Kasumi-1 (cell line): ENCODE data around the gene ZNF326.
"Not testable (repeated sequence)": the region's sequence is repeated elsewhere in the genome, so short reads cannot be mapped to it uniquely, and the experiment has no call there.

Experiments
- DNase-seq, 2 experiments: peaks; one replicate each; lab custom pipeline; 2025; lab: John Stamatoyannopoulos, UW

The ZNF326 gene

DNA sequence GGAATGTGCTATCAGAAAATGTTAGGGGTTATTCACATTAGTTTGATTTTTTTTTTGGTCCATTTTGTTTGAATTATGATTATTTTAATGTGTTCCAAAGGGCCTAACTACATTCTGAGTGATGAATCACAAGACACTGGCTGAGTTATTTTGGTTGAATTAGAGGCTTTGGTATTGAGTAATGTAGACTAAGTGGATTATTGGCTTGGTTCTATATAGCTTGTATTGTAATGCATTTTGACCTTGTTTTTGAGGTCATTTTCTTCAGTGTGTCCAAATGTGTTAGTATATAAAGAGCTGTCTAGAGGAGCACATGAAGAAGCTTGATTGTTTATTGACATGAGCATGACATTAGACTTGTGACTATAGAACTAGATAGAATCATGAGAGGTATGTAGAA, 3.4 kb downstream of the ZNF326 start:
- no peak for DNase-seq

DNA sequence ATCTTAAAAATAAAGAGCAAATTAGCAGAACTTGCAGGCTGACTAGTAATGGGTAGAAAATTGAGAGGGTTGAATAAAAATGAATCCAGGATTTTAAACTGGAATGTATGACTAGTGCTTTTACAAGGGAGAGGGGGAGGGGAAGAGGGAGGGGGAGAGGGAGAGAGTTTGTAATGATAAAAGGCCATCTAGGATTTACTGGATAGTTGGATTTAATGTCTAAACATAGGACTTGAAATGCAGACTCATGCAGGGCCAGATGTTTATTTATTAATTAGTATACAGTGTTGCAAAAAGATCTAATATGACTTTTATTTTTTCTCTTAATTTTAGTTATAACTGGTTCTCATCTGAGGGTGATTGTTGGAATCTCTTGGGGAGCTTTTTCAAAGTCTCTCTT, 4.3 kb downstream of the ZNF326 start:
- no peak for DNase-seq

DNA sequence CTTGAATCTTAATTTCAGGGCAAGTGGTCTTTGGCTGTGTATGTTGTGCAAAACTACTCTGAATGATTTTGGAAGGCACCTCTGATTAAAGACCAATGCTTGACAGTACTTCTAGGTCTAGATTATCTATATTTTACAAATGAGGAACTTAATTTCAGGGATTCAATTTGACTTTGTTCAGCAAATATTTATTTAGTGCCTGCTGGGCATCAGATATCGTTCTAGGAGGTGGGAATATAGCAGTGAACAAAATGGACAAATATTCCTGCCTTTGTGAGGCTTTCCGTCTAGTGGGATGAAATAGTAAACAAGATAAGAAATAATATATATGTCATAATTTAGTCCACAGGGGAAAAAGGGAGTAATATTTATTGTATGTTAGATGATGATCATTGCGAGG, 4.7 kb downstream of the ZNF326 start:
- no peak for DNase-seq

DNA sequence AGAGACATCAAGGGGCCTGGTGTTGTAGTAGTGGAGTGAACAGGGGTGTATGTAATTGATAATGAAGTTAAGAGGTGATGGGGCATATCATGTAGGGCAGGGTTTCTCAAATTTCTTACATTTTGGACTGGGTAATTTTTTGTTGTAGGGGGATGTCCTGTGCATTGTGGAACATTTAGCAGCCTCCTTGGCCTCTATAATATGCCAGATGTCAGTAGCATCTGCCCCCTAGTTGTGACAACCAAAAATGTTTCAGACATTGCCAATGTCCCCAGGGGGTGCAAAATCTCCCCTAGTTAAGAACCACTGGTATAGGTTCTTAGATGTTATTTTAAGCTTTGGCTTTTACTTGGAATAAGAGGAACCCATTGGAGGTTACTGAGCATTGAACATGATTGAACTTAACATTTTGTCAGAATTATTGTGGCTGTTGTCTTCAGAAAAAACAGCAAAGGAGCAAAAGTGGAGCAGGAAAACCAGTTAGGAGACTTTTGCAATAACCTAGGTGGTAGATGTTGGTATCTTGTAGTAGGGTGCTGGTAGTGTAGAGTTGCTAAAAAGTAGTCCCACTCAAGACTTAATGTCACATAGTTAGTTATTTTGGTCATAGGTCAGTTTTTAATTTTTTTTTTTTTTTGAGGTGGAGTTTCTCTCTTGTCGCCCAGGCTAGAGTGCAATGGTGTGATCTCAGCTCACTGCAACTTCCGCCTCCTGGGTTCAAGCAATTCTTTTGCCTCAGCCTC, 6.2 kb downstream of the ZNF326 start:
- DNase-seq, result peak; percentile 22 to 23

DNA sequence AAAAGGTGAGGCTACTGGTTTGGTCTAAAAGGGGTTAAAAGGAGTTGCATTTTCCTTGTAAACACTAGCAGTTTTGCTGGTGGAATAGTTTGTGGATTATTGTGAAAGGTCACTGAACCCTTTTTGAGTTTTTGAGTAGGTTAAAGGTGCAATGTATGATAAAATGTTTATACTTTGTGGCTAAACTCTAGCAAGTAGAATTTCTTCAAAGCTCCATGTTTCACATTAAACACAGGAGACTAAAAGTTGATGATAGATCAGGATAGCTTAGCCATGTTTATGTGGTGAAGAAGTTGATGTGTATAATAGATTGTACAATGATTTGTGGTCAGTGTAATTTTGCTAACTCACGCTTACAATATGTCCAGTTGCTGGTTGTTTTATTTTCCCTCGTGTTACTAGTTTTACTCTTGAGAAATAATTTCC, 13.1 kb downstream of the ZNF326 start:
- no peak for DNase-seq

DNA sequence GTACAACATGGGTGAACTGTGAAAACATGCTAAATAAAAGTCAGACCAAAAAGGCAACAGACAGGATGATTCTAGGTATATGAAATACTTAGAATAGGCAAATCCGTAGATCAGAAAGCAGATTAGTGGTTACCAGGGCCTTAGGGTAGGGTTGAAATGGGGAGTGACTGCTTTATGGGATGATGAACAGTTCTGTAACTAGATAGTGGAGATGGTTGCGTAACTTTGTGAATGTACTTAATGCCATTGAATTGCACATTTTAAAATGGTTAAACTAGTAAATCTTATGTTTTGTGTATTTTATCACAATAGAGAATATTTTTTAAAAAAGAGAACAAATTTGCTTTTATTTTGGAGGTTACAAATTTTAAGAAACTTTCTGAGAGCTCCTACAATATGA, 17.4 kb downstream of the ZNF326 start:
- no peak for DNase-seq

DNA sequence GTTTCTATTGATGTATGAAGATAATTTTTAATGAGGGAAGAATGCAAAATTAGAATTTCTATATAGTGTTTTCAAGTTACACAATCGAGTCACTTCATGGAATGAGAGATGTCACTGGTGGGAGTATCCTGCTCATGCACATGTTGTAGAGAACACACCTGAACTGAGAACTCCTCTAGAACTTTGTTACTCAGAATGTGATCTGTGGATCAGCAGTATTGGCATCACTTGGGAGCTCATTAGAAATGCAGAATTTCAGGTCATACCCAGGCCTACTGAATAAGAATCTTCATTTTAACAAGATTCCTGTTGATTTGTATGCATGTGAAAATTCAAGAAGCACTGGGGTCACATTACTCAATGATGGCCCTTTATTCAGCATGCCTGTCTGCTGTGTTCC, 28.8 kb downstream of the ZNF326 start:
- DNase-seq, result no peak

DNA sequence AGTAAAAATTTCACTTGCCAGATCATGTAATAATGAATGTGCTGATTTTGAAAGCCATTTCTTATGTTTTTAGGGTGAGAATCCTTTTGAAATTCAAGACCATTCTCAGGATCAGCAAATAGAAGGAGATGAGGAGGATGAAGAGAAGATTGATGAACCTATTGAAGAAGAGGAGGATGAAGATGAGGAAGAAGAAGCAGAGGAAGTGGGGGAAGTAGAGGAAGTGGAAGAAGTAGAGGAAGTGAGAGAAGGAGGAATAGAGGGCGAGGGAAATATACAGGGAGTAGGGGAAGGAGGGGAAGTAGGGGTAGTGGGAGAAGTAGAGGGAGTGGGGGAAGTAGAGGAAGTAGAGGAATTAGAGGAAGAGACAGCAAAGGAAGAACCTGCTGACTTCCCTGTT, 32.4 kb downstream of the ZNF326 start:
- DNase-seq, result no peak

DNA sequence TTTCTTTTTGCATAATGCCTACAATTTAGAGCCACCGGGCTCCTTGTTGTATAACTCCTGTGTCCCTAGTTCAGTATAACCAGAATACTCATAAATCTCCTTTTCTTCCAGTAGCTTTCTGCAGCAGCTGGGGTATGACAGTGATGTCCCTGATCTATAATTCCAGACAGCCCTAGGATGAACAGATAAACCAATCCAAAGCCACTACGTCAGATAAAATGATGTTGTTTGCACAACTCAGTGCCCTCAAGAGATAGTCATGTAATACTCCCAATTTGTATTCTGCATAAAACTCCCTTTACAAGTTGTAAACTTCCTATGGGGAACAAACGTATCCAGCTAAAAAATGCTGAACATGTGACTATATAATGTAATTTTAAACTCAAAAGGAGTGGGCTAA, 44.7 kb downstream of the ZNF326 start:
- no peak for DNase-seq

DNA sequence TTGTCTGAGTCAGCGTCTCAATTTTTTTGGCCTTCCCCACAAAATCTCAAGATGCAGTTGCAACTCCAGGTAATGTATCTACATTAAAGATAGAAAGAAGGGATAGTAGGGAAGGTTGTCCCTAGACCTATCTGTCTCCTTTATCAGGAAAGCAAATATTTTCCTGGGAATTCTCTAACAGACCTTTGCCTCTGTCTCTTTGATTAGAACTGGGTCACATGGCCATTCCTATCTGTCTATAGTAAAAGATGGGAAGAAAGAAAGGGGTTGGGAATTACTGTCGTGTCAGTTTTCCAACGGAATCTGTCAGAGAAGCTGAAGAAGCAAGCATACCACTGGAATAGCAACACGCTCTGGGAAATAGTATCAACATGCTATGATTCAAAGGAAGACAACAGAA, 48.7 kb downstream of the ZNF326 start:
- DNase-seq, result no peak

DNA sequence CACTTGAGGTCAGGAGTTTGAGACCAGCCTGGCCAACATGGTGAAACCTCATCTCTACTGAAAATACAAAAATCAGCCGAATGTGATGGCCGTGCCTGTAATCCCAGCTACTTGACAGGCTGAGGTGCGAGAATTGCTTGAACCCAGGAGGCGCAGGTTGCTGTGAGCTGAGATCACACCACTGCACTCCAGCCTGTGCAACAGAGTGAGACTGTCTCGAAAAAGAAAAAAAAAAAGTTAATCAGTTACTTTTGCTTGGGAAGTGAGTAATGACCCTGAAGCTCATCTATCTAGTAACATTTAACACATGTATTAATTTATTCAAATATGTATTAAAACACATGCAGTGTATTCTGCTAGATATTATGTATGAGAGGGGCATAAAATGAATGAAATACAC, 49.4 kb downstream of the ZNF326 start:
- DNase-seq, result no peak

DNA sequence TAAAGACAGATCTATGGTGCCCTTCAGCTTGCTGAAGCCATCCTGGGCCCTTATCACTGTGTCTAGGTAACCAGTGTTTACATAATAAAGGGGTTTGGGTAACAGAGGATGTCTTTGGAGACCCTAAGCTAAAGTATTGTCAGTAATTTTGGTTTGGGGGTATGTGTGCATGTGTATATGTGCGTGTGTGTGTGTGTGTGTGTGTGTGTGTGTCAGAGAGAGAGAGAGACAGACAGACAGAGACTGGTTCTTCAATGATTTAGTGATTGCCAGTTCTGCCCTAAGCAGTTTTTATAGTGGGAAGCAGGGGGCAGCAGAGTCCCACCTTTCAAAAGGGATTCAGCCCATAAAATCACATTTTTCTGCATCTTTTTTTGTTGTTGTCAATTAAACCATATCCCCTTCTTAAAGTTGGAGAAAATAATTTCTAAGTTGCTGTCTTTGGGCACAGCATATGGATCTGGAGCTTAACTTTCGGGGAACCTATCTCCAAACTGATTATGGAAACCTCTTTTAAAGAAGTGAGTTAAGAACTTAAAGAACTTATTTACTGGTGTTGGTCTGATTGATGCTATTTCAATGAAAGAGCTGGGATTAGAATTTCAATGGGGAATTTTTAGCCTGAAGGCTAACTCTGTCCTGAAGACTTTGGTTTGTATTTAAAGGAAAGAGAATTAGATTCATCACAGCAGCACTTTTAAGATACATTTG, 51.1 kb downstream of the ZNF326 start:
- DNase-seq, result peak; percentile 53 to 67

DNA sequence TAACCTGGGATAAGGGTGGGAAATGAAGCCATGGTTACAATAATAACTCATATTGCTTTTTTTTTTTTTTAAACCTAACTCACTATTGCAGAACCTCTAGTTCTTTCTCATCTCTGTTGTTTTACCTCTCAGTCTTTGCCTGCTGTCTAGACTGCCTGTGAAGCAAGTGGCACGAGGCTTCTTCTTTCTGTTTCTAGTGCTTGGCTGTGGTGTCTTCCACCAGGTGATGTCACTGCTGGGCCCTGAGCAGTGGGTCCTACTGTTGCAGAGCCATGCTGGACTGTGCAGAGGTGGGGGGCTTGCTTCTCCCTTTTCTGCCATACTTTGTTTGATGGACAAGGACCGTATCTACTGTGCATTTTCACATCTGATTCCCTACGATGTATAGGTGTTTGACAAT, 51.7 kb downstream of the ZNF326 start:
- DNase-seq, result no peak

DNA sequence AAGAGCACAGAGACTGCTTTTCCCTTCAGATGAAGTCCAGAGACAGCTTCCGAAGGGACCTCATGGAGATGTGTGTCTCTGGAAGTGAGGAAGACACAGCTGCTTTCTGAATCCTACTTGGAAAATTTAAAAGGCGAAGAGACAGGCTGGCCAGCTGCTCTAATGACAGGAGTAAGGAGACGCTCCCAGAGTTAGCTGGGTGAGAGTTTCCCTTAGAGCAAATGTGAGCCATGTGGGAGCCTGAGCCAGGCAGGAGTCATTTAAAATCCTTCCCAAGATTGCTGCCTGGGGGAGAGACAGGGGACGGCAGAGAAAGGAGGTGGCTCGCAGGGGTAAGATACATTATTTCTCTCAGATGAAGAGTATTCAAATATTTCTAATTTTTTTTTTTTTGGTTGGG, 53.1 kb downstream of the ZNF326 start:
- DNase-seq, result no peak

DNA sequence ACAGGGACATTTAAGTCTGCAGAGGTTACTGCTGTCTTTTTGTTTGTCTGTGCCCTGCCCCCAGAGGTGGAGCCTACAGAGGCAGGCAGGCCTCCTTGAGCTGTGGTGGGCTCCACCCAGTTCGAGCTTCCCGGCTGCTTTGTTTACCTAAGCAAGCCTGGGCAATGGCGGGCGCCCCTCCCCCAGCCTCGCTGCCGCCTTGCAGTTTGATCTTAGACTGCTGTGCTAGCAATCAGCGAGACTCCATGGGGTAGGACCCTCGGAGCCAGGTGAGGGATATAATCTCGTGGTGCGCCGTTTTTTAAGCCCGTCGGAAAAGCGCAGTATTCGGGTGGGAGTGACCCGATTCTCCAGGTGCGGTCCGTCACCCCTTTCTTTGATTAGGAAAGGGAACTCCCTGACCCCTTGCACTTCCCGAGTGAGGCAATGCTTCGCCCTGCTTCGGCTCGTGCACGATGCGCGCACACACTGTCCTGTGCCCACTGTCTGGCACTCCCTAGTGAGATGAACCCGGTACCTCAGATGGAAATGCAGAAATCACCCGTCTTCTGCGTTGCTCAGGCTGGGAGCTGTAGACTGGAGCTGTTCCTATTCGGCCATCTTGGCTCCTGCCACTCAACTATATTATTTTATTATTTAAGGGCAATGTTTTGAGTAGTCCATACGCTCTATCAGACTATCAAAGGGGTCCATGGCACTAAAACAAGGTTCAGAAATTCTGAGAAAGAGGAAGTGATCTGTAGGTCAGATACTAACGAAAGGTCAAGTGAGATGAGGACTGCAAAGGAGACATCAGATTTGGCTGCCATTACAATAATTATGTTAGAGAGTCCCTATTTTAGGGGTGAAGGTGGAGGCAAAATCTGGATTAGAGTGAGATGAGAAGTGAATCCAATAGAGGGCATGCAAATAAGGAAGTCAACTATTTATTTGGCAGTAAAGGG, 68.1 kb downstream of the ZNF326 start:
- DNase-seq, result not testable (repeated sequence)

DNA sequence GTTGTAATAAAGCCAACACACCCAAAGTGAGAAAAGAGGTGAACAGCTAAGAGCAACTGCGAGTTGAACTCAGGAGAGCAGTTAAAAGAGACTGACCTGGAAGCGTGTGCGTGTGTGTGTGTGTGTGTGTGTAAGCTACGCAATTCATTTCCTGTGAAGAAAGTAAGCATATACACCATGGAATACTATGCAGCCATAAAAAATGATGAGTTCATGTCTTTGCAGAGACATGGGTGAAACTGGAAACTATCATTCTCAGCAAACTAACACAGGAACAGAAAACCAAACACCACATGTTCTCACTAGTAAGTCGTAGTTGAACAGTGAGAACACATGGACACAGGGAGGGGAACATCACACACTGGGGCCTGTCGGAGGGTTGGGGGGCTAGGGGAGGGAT, 69.2 kb downstream of the ZNF326 start:
- DNase-seq, result not testable (repeated sequence)

DNA sequence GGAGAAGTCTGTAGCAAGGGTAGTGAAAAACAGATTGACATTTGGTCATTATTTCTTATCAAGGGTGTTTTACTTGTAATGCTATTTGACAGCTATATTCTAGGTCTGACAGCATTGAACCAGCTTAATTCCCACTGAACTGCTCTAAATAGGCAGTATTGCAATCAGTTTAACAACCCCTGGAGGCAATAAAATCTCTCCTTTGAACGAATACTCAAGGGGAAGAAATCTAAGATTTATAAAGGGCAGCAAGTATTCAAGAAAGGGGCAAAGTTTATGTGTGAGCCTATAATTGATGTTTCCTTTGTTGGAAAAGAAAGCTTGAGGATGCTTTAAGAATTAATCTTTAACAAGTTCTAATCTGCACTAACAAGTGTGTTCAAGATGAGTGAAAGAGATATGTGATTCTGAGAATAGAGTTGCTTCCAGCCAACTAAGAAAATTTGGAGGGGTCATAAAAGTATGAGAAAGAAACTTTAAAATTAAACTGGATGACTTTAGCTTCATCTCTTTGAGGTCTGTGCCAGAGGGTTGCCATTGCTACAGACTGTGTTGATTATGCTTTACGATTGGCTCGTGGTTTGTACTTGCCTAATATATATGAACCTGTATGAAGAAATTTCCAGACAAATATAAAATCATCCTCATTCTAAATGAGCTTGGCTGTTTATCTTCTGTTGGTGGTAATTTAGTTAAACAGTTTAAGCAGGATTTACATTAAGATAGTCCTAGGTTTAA, 72.5 kb downstream of the ZNF326 start:
- no peak for DNase-seq

DNA sequence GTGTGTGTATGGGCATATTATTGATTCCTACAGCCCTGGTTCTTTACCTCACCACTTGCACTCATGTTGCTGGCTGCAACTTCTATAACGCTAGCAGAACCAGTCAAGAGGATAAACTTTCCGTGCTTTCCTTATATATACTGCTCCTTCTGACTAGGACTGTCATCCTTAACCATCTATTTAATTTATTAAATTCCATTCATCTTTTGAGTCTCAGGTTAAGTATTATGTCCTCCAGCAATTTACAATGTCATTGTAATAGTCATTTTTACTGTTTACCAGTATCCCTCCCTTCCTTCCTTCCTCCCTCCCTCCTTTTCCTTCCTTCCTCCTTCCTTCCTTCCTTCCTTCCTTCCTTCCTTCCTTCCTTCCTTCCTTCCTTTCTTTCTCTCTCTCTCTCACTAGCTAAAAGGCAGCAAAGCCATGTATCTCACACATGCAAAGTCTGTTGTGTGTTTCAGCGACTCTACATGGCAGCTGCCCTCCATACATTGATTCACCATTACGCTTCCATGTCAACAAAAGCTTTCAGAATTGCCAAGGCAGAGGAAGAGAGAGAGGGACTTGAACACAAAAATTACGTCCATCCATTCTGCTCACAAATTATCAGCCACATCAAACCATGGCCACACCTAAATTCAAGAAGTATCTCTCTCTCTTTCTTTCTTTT, 73.8 kb downstream of the ZNF326 start:
- no peak for DNase-seq

DNA sequence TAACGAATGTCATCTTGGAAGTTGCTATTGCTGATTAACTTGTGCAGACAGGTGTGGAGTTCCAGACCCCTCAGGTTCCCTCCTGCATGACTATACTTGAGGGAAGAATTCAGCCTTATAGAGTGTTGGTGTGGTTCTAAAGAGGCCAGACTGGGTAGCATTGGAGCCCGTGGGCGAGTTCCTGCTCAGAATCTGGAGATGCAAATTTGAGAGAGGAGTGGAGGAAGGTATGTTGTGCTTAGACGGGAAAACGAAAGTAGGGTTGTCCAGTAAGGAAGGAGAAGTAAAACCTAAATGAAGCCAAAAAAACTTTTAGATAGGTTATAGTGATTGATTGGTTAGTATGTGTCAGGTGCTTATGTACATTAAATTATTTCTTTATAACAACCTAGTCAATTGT, 79.2 kb downstream of the ZNF326 start:
- no peak for DNase-seq

DNA sequence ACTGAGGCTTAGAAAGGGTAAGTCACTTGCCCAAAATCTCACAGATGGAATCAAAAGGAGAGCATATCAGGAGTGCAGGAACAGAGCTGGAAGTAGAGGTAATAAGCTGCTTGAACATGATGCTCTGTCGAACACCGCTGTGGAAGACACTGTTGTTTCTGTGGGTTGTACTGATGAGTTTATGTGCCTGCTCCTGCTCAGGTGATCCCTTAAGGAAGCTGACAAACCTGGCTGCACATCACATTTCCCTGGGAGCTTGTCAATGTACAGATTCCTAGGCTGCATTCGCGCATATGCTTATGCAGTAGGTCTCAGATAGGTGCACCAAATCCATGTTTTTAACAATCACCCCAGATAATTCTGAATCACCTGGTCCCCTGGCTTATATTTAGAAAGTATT, 79.7 kb downstream of the ZNF326 start:
- no peak for DNase-seq

DNA sequence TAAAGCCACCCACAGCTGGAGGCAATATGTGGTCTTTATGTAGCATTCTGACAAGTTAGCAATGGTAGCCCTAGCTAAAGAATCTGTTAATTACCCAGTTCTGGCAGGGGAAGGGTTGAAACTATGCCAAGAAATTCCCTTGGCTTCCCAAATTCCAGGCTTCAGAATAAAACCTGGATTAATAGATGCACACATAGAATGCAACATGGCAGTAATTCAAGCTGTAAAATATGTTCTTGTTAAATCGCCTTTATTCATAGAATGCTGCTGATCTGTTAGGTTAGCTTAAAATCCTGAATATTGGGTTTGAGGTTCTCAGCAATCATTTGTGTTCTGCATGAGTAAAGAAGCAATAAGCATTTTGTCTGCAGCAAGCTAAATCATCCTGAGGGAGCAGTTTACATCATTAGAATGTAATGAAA, 80.1 kb downstream of the ZNF326 start:
- DNase-seq, result no peak
